Measurements from ENCODE around the gene HNRNPLL. TPM values are rescaled to one million over a fixed set of nuclear protein-coding genes. Genes with fewer than 3 reads are reported as not detected.

The HNRNPLL gene
- total RNA-seq, 1 donor from 2014 or later, result 29.6 TPM

GRCh38 chr2:38601463-38602135, 1.1 kb downstream of the HNRNPLL start:
- DNase-seq (ENCODE audit: low read depth), result peak; percentile 20
- TF ChIP-seq CTCF (conservative IDR thresholded peaks at IDR 0.05; ENCODE audit: low read depth, low read length), result no peak
- H3K4me3 ChIP-seq (ENCODE audit: low read depth, low read length), result peak overlapping the region; percentile 89

DNA sequence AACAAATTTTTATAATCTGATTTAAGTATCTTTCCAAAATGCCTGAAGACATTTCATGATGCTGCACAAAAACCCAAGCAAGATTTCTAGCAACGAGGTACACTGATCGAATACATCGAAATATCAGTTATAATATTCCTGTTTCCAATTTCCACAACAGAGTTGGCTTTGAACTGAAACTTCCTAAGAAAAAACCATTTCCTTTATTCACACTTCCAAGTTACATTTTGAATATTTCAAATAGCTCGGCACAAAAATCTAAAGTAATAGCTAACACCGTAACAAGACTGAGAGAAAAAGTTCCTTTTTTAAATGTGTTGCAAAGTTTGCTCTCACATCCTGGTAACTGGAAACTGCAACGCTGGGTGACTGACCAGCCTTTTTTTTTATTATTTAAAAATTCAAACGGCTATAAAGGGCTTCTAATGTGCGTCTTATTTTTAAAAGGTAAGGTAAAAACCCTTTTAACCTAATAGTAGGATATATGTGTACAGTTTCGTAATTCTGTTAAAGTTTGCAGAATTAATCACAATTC, 1.7 kb downstream of the HNRNPLL start:
- no peak for DNase-seq (ENCODE audit: low read depth)
- no peak for TF ChIP-seq CTCF (conservative IDR thresholded peaks at IDR 0.05; ENCODE audit: low read depth, low read length)
- H3K4me3 ChIP-seq (ENCODE audit: low read depth, low read length), result peak overlapping the region; percentile 89

GRCh38 chr2:38600242-38600891, 2.4 kb downstream of the HNRNPLL start:
- H3K4me3 ChIP-seq (ENCODE audit: low read depth, low read length), result peak overlapping the region; percentile 89
- no peak for DNase-seq (ENCODE audit: low read depth)
- no peak for TF ChIP-seq CTCF (conservative IDR thresholded peaks at IDR 0.05; ENCODE audit: low read depth, low read length)

DNA sequence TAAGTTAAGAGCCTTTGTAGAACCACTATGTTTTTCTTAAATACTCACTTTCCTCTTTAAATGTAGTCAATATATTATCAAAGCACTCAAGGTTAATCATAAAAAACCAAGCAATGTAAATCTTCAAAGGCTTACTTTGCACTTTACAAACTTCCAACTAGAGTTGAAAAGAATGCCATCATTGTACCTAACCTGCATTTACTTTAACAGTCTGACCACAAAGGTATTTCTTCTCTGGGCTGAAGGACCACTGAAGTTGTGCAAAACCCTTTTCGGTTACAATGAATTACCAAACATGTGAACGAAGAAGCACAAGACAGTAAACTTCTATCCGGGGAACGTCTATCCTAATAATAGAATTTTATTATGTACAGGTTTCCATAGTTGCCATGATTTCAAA, 3.0 kb downstream of the HNRNPLL start:
- H3K4me3 ChIP-seq (ENCODE audit: low read depth, low read length), result no peak overlapping the region
- DNase-seq (ENCODE audit: low read depth), result no peak
- no peak for TF ChIP-seq CTCF (conservative IDR thresholded peaks at IDR 0.05; ENCODE audit: low read depth, low read length)

GRCh38 chr2:38598991-38599295, 3.8 kb downstream of the HNRNPLL start:
- no peak overlapping the region for H3K4me3 ChIP-seq (ENCODE audit: low read depth, low read length)
- TF ChIP-seq CTCF (conservative IDR thresholded peaks at IDR 0.05; ENCODE audit: low read depth, low read length), result no peak
- no peak for DNase-seq (ENCODE audit: low read depth)

DNA sequence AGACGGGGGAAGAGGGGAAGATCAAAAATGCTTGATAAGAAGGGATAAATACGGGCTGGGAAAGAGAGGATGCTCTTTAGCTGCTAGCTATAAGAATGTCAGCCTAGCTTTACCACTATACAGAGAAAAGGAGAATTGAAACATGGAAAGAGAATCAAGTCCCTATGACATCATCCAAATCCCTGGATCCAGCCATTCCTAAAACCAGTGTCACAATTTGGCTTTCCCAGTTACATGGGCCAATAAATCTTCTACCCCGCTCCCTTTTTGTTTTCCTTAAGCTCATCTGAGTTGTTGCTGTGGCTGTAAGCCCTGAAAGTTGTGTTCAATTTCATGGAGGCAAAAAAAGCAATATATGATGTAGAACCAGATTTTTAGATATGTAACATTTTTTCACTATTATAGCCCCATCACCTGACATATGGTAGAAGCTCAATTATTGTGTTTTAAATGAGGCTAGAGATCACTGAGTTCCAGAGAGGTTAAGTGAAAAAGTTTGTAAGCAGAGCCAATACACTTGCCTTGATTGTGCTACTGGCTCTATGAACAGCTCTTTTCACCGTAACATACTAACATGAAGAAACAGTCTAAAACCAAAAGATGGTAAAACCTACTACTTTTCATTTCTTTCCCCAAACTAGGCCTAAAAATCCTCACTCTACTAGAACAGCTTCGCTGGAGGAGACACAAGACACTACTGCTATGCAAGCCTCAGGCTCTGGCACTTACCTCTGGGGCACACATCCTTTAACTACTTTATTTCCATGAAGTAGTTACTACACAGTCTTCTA, 4.3 kb downstream of the HNRNPLL start:
- no peak overlapping the region for H3K4me3 ChIP-seq (ENCODE audit: low read depth, low read length)
- DNase-seq (ENCODE audit: low read depth), result no peak
- TF ChIP-seq CTCF (conservative IDR thresholded peaks at IDR 0.05; ENCODE audit: low read depth, low read length), result no peak

Measured in epithelial cell of proximal tubule (primary cell).